ENCODE results near the gene ULK3.

Gene ULK3

DNA sequence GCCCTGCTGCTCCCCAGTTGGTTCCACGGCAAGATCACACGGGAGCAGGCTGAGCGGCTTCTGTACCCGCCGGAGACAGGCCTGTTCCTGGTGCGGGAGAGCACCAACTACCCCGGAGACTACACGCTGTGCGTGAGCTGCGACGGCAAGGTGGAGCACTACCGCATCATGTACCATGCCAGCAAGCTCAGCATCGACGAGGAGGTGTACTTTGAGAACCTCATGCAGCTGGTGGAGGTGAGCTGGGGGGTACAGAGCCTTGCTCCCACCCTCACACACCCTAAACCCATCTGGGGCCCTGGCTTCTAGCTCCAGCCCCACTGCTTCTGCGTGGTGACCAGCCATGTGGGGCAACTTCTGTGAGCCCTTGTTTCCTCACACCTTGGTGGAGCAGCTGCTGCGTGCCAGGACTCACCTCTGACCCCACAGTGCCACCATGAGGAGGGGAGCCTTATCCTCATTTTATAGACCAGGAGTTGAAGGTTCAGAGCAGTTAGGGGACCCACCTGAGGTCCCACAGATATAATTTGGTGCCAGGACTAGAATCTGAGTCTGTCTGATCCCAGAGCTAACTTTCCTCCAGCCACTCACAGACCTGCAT is 43.6 kb downstream of the ULK3 start:
- no peak for DNase-seq (ENCODE audit: low spot score)

DNA sequence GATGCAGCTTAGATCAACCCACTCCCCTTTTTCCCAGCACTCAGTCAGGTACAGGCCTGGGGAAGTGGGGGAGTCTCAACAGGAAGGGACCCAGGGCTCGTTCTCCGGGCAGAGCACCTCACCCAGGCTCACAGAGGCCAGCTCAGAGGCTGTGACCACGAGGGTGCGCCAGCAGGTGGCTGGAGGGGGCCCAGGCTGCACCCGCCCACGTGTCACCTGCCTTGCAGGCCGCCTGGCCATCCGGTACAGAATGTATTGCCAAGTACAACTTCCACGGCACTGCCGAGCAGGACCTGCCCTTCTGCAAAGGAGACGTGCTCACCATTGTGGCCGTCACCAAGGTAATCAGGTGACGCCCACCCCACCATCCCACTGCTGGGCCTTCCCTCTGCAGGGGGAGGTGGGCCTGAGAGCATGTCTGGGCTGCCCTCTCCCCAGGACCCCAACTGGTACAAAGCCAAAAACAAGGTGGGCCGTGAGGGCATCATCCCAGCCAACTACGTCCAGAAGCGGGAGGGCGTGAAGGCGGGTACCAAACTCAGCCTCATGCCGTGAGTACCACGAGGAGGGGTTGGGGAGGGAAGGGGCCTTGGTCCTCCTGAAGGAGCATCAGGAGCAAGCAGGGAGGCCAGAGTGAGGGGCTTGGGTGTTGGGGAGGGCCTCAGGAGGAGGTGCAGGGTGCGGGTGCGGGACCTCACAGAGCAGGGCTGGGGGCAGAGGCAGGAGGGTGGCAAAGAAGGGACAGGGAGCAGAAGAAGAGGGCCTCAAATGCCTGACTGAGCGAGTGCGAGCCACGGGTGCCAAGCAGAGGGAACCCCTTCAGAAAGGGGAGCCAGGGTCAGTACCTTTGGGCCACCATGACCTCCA is 44.3 kb downstream of the ULK3 start:
- no peak for DNase-seq (ENCODE audit: low spot score)

DNA sequence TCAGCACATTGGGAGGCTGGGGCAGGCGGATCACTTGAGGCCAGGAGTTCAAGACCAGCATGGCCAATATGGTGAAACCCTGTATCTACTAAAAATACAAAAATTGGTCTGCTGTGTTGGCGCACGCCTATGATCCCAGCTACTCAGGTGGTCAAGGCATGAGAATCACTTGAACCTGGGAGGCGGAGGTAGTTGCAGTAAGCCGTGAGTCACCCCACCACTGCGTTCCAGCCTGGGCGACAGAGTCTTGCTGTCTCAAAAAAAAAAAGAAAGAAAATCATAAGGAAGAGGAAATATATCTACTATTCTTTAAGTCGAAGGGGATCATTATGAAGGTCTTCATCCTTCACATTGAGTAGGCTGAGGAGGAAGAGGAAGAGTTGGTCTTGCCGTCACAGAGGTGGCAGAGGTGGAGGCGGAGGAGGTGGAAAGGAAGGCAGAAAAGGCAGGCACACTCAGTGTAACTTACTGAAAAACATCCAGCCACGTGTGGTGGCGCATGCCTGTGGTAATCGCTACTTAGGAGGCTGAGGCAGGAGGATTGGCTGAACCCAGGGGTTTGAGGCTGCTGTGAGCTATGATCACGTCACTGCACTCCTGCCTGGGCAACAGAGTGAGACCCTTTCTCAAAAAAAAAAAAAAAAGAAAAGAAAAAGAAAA is 46.9 kb downstream of the ULK3 start:
- no peak for DNase-seq (ENCODE audit: low spot score)

DNA sequence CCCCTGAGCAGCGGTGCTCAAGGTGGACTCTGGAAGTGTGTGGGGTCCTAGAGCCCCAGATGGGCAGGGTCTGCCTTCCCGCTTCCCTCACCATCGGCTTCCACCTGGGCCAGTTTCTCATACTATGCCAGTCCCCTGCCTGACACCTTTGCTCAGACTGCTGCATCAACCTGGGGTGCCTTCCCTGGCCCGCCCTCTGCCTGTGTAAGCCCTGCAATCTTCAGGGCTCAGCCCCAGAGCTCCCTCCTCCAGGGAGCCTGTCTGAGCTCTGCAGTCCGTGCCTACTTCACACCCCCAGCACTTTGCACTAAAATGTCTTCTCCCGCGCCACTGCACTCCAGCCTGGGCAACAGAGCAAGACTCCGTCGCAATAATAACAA is 48.0 kb downstream of the ULK3 start:
- no peak for DNase-seq (ENCODE audit: low spot score)

DNA sequence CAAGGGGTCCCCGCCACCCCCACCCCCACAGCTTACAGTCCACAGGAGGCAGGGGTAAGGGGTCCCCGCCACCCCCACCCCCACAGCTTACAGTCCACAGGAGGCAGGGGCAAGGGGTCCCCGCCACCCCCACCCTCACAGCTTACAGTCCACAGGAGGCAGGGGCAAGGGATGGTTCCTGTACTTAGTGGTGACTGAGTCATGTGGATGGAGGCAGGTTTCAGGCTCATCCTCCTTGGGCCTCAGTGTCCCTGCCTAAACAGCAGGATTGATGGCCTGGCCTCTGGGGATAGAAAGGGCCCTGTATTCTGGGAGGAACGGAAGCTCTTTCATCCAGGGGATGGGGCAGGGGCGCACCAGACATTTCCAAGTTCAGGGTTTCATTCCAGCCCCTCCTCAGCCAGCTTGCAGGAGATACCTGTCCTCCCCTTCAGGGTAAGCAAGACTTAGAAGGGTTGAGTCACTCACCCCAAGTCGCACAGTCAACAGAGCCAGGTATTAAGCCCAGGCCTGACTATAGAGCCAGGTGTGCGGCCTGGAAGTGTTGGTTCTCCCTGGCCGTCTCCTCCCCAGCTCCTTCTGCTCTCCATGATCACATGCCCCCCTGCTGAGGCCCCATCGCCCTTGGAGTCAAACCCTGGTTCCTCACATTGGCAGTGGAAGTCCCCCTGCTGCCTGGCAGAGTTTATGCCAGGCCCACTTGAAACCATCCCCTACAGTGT is 48.5 kb downstream of the ULK3 start:
- no peak for DNase-seq (ENCODE audit: low spot score)

DNA sequence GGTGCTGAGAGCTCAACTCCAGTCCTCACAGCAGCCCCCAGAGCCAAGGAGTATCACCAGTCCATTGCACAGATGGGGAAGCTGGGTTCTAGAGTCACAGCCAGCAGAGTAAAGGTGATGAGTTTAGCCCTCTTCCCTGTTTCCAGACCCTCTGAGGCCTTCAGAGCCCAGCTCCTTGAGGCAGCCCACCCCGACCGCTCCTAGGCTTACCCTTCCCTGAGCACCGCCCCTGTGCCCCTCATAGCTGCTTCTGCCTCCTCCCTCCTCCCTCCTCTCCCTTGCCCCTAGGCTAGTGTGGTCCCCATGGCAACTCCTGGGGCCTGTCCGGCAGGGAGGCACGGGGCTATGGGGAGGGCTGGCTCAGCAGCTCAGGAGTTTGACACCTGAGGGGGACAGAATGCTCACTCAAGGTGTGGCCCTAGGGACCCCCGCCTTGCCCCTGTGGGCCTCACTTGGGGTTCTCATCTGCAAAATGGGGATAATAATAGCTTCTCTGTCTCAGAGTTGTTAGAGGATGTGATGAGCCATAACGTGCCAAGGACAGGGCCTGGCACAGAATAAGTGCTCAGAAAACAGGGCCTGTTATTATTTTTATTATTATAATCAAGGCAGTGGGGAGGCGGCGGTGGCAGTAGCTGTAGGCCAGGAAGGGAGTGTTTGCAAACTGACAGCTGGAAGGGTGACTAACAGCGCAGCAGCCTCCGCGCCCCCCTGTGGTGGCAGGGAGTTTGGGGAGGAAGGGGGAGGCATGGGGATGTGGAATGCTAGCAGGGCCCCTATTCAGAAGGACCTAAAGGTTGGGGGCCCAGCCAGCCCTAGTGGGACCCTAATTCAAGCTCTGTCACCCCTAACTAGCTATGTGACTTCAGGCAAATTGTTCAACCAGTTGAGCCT is 49.6 kb downstream of the ULK3 start:
- DNase-seq (ENCODE audit: low spot score), result no peak

DNA sequence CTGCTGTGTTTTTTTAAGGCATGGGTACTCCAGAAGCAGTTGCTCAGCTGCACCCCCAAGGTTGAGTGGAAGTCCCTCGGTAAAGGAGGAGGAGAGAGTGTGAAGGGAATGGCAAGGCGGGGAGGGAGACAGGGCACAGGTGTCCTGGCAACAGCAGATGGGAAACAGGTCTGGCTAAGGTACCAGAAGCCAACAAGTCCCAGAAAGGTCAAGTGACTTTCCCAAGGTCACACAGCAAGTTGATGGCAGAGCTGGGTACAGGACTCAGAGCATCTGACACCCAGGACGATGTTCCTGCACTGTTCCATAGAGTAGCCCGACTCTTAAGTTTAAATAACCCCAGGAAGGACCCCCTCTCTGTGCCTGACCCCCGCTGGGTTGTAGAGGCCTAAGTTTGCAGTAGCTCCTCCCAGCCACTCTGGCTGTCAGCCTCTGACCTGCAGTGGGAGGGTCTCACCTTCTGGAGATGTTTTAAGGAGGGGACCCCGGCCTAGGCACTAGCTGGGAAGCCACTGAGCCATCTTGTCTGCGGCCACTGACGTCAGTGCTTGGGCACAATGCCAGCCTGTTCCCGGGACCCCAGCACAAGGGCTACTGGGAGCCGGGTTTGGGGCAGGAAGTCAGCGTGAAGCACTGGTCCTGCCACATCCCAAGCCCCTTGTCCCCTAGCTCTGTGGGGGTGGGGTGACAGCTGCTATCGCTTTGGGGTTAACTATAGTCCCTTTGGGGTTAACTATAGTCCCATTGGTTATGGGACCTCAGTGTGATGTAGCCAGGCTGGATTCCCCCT is 50.5 kb downstream of the ULK3 start:
- DNase-seq (ENCODE audit: low spot score), result no peak

DNA sequence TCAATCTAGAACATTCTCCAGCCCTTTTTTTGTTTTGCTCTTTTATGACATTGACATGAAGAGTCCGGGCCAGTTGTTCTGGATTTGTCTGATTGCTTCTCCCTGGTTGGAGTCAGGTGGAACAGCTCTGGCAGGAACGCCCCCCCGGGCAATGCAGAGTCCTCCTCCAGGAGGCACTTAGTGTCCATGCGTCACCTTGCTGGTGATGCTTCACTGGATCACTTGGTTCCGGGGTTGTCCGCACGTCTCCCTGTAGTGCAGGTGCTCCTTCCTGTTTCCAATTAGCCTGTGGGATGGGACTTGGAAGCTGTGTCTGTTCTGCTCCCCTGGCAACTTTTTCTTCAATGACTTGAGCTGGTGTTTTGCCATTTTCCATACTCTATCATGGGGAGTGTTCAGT is 51.3 kb downstream of the ULK3 start:
- no peak for DNase-seq (ENCODE audit: low spot score)

DNA sequence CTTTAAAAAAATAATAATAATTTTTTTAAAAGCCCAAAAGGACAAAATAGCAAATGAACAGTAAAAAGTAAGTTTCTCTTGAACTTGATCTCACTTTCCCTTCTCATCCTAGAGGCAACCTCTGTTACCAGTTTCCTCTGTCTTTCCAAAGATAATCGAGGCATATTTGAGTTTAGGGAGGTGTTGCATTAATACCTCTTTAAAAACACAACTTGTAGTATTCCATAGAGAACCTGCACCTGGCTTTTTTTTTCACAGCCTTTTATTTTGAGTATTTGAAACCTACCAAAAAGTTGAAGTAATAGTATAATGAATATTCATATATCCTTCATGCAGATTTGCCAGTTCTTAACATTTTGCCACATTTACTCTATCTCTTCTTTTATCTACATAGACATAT is 51.9 kb downstream of the ULK3 start:
- DNase-seq (ENCODE audit: low spot score), result no peak

DNA sequence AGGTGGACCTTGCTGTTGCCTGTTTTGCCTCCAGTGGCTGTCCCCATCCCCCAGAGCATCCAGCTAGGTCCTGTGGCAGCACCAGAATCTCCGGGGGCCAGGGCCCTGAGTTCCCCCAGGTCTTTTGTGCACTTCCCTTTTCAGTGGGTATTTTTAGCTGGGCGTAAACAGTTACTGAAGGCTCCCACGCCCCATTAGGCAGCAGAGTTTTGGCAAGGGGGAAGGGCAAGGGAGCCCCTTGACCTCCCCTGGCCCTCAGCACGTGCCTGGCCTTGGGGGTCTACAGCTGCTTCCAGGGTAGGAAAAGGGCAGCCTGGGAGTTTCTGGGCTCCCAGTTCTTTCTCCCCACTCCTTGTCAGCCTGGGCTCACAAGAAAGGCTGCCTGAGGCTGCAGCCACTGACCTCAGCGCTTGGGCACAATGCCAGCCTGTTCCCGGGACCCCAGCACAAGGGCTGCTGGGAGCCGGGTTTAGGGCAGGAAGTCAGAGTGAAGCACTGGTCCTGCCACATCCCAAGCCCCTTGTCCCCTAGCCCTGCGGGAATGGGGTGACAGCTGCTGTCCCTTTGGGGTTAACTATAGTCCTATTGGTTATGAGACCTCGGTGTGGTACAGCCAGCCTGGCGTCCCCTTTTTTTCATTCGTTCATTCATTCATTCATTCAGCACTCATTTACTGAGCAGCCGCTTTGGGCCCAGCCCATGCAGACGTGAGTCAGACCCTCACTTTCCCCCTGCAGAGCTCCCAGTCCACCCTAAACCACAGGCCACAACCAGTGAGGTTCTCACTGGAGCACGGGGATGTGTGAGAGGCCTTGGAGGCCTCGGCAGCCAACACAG is 52.7 kb downstream of the ULK3 start:
- peak; percentile 60 for DNase-seq (ENCODE audit: low spot score)

DNA sequence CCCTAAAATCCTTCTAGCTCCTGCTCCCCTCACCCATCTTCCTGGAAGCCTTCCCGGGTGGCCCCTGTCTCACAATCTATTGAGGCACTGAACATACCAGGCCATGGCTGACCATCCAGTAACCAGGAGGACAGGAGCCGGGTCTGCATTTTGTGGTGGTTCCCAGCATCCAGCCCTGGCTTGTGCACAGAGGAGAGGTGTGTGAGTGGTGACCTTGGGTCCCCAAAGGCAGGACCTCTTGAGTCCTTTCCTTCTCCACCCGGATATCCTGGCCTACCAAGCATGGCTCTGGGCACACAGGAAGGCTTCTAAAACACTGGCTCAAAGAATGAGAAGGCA is 53.2 kb downstream of the ULK3 start:
- DNase-seq (ENCODE audit: low spot score), result no peak

DNA sequence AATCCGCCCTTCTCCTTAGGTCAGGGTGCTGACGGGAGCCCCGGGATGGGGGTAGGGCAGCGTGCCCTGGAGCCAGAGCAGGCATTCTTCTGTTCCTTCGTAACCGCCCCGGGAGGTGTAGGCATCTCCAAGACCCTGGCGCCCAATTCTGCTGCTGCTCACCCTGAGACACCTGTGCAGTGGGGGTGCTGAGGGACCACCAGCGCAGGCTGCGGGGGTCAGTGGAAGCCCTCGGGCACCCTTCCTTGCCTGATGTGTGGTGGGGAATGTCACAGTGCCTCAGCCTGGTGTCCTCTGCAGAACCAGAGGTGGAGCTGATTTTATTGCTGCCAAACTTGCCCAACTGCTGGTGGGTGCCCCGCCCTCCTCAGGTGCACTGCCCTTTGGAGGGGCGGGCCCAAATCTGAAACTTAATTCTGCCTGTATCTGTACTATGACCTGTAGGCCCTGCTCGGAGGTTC is 53.8 kb downstream of the ULK3 start:
- DNase-seq (ENCODE audit: low spot score), result no peak

DNA sequence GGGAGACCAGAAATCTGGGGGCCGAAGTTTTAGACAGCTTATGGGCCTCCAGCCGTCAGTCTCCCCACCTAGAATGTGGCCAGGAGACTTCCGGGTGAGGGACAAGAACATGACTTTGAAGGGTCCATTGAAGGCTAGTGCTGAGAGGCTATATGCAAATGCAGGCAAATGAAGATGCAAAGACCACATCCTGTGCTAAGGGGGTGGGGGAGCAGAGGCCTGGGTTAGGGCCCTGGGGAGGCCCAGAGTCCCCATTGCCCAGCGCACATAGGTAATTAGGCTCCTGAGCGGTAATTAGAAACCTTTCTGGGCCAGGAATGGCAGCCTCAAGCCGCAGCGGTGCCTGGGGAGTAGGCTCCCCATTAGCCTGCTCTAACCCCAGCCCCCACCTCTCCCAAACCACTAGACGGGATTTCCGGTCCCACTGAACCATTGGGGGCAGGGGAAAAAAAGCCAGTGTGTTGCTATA is 54.2 kb downstream of the ULK3 start:
- DNase-seq (ENCODE audit: low spot score), result no peak

DNA sequence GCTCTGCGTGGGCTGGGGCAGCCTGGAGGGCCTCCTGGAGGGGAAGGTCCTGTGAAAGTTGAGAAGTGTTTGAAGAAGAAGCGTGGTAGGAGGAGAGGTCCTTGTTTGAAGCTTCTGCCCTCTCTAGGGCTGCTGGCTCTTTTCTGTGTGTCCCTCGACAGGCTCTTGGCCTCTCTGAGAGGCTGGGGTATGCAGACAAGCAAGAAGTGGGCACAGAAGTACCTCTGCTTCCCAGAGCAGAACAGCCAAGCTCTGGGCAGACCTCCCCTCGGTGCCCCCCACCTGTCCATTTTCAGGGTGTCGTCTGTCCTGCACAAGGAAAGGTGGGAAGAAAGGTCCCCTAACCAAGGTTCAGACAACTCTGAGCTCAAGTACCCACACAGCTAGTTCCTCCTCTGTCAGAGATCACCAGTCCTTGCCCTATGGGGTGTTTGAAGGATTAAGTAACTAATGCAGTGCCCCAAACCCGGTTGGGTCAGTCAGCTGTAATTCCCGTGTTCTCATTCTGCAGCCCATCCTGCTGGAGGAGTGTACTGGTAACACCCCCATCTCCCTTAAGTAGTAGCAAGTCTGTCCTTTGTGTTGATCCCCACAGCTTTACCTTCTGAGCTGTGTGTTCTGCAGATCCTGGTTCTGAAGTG is 54.8 kb downstream of the ULK3 start:
- no peak for DNase-seq (ENCODE audit: low spot score)

DNA sequence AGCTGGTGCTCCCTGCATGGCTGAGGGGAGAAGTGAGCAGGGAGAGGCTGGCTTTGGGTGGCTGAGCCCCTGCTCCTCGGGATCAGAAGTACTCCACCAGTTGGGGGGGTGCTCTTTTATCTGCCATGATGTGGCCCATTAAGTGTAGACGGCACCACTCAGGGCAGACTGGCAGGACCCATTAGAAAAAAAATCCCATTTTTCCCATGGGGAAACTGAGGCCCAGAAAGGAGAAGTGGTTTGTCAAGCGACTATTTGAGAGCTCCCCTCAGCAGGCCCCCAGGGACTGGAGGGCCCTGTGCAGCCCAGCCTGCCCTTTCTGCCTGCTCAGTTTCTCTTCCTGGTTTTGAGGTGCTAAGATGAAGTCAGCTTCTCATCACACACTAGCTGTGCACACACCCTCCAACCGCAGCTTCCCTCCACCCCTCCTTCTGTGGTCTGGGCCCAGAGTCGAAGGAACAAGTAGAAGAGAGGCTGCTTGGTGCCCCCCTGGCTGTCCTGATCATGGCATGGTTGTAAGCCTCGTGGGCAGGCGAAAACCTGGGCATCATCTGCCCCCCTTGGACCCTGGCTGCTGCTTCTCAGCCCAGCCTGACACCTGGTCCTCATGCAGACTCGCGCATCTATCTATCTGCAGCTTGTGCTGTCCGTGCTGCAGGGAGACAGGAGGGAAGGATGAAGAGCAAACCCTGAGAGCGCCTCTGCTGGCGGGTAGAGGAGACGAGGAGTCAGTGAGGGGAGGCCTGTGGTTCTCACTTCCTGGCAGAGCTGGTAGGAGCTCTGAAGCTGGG is 55.5 kb downstream of the ULK3 start:
- DNase-seq (ENCODE audit: low spot score), result peak; percentile 84

DNA sequence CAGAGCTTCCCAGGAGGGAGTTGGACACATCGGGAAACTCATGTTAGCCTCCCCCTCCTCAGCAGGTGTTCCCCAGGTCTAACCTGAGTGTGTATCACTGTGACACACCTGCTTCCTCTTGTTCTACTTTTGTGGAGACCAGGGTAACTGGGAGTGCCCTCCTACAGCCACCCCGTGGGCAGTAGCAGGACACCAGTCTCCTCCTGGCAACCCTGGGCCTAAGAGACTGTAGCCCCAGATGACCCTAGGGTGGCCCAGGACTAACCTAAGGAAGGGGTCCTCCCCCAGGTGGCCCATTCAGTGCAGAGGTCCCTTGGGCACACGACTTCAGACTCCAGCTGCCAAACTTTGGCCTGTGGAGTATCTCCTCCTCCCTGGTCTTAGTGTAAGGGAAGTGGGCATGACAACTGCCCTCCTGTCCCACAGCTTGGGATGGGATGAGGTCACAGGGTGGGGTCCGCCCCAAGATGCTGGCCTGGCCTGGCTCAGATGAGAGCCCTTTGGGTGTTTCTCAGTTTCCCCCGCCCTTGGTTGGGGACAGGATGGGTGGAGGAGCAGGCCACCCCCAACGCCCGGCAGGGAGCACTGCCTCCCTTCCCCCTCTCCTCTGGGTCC is 56.3 kb downstream of the ULK3 start:
- DNase-seq (ENCODE audit: low spot score), result no peak

Measured in GM03348 (cell line).